BJ (cell line): ENCODE results near the gene CCDC178. TPM values are rescaled to one million over a fixed set of nuclear protein-coding genes. Genes with fewer than 3 reads are reported as not detected.

ENCODE experiments used
- CTCF ChIA-PET: fragments of 350-600 bp; formaldehyde crosslinking; extraction: SDS; loops from one replicate; lab custom pipeline; 2021; ENCODE audit warnings: antibody characterized with exemption, inconsistent platforms; lab: Yijun Ruan, JAX
- POLR2A ChIA-PET: fragments of 300-600 bp; sonication (Branson Sonifier 250); formaldehyde crosslinking; extraction: SDS; loops from one replicate; lab custom pipeline; 2021; ENCODE audit warnings: antibody characterized with exemption; lab: Charles Lee
- DNase-seq: peaks from one replicate; pipeline ENCODE4 v3.0.0-alpha.2; 2011; ENCODE audit warnings: low read depth
- H3K27me3 ChIP-seq: 2 replicates; pipeline ENCODE4 v1.6.0; 2011; ENCODE audit warnings: low read length; ENCODE audit not compliant: control insufficient read depth, insufficient read depth
- H3K36me3 ChIP-seq: 2 replicates; pipeline ENCODE4 v1.5.1; 2011; ENCODE audit warnings: low read length; ENCODE audit not compliant: control insufficient read depth, insufficient read depth
- H3K4me3 ChIP-seq: 2 replicates; pipeline ENCODE4 v1.5.1; 2011; ENCODE audit warnings: low read depth, mild to moderate bottlenecking, control low read depth, low read length
- polyA plus RNA-seq: library from polyadenylated mRNA; depleted of rRNA; stranded (reverse); fragments of >200 nt; gene quantifications from 2 replicates; pipeline ENCODE4 v1.2.3, GENCODE V29; 2011
- TF ChIP-seq, protein P1 (sequence below): IDR thresholded peaks from 2 replicates; pipeline ENCODE4 v1.5.1; 2011; ENCODE audit warnings: low read depth, mild to moderate bottlenecking, control low read depth, inconsistent platforms, low read length, moderate library complexity; ENCODE audit not compliant: insufficient read depth

Gene CCDC178
- polyA plus RNA-seq, 1 experiment = not detected

DNA sequence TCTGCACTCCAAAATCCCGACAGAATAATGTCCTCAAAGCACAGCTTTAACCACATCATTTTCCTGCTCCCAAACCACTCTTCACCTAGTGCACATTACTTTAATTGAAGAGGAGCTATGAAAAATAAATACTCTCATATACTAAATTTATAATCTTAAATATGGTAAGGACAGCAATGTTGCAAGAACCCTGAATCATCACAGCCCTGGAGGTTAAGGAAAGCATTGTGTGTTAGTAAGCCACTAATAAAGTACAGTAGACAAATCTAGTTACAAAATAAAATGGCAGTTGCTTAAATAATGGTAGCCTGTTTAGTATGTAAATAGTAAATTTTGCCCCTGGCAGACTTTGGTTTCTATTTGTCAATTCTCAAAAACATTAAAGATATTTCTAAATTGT lies 27.0 kb upstream of the CCDC178 start:
- TF ChIP-seq, protein P1, sequence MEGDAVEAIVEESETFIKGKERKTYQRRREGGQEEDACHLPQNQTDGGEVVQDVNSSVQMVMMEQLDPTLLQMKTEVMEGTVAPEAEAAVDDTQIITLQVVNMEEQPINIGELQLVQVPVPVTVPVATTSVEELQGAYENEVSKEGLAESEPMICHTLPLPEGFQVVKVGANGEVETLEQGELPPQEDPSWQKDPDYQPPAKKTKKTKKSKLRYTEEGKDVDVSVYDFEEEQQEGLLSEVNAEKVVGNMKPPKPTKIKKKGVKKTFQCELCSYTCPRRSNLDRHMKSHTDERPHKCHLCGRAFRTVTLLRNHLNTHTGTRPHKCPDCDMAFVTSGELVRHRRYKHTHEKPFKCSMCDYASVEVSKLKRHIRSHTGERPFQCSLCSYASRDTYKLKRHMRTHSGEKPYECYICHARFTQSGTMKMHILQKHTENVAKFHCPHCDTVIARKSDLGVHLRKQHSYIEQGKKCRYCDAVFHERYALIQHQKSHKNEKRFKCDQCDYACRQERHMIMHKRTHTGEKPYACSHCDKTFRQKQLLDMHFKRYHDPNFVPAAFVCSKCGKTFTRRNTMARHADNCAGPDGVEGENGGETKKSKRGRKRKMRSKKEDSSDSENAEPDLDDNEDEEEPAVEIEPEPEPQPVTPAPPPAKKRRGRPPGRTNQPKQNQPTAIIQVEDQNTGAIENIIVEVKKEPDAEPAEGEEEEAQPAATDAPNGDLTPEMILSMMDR = no peak
- CTCF ChIA-PET = no interaction called here

GRCh38 chr18:33466822-33467221 lies 26.3 kb upstream of the CCDC178 start:
- no peak for DNase-seq
- Histone ChIP-seq H3K27me3 (no peaks in the 10 kb centered on the region), H3K4me3 (no peak overlapping the region), H3K36me3 (no peaks in the 10 kb centered on the region)
- TF ChIP-seq, protein P1 = no peak
- ChIA-PET CTCF (no interaction called here), POLR2A (no interaction called here)

More for the DNA sequence above, 27.0 kb upstream of the CCDC178 start:
- no peak for DNase-seq
- Histone ChIP-seq H3K4me3 (no peak overlapping the region), H3K36me3 (no peaks in the 10 kb centered on the region), H3K27me3 (no peaks in the 10 kb centered on the region)
- POLR2A ChIA-PET = no interaction called here

DNA sequence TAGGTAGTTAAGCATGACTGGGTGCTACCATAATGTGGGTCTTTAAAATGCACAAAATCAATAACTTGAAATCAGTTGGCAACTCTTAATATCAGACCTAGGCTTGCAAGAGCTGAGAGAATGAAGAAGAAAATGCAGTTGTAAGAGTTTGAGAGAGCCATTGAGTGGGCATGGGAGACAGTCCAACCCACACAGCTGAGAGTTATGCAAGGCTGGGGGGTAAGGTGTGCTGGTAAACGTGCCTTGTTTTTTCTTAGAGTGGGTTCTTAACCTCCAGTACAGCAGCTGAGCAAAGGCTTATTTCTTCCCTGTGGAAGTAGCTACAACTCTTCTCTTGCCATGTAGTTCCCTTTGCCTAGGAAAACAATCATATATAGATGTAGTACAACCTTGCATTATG lies 20.2 kb upstream of the CCDC178 start:
- POLR2A ChIA-PET = no interaction called here
- Histone ChIP-seq H3K27me3 (no peaks in the 10 kb centered on the region), H3K4me3 (no peak overlapping the region), H3K36me3 (no peaks in the 10 kb centered on the region)
- CTCF ChIA-PET = no interaction called here
- no peak for DNase-seq
- TF ChIP-seq, protein P1 = no peak

- ChIA-PET CTCF (no interaction called here), POLR2A (no interaction called here)
- no peak overlapping the region for H3K4me3 ChIP-seq
- no peaks in the 10 kb centered on the region for H3K36me3 ChIP-seq
- TF ChIP-seq, protein P1 = no peak
- H3K27me3 ChIP-seq = no peaks in the 10 kb centered on the region
- no peak for DNase-seq
Observed at GRCh38 chr18:33459612-33460011, 19.1 kb upstream of the CCDC178 start.

DNA sequence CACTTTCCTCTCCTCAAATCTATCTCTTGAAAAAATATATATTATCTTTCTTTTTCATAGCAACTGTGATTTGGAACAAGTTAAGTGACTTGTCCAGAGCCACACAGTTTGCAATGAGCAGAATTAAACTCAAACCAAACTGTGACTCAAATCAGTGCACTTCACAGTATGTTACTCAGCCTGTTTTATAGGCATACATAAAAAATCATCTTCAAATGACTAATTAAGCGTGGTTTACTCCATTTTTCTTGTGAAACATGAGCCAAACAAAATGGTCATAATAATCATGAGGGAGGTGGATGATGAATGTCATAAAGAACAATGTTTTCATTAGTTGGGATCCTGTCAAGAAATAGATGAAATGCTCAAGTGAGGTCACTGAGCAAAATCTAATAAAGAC lies 6.1 kb upstream of the CCDC178 start:
- no peak for DNase-seq
- CTCF ChIA-PET = no interaction called here
- H3K27me3 ChIP-seq = no peaks in the 10 kb centered on the region
- no peak overlapping the region for H3K4me3 ChIP-seq
- no peaks in the 10 kb centered on the region for H3K36me3 ChIP-seq
- TF ChIP-seq, protein P1 = no peak
- POLR2A ChIA-PET = no interaction called here
